Kidney (tissue), 14 donors: ENCODE measurements around the gene MEGF10. TPM values are rescaled to one million over a fixed set of nuclear protein-coding genes. Genes with fewer than 3 reads are reported as not detected.
"Not testable (repeated sequence)": the region's sequence is repeated elsewhere in the genome, so short reads cannot be mapped to it uniquely, and the experiment has no call there.

ENCODE experiments used
- DNase-seq, 5 donors: peaks; one replicate each; pipeline ENCODE4 v3.0.0-alpha.2; 2013 to 2020
- FAIRE-seq: peaks from 2 replicates; lab custom pipeline; 2012; peaks lifted over from hg19 to GRCh38; lab: Jason Lieb, UNC
- H3K27ac ChIP-seq, 2 donors: one replicate each; pipeline ENCODE4 v1.7.0; 2013; ENCODE audit warnings: low read depth in 2 of 2, low read length in 2 of 2, inconsistent platforms in 1 of 2
- H3K27me3 ChIP-seq: one replicate; pipeline ENCODE4 v1.7.1; 2013; ENCODE audit warnings: low read length, inconsistent platforms; ENCODE audit not compliant: control insufficient read depth, insufficient read depth
- H3K36me3 ChIP-seq, 3 donors: one replicate each; pipeline versions ENCODE4 v1.7.0 to v1.7.1; 2013; ENCODE audit warnings: low read length in 3 of 3, control low read depth in 1 of 3, inconsistent platforms in 1 of 3; ENCODE audit not compliant: insufficient read depth in 3 of 3, control insufficient read depth in 2 of 3
- H3K4me1 ChIP-seq, 3 donors: one replicate each; pipeline versions ENCODE4 v1.7.0 to v1.7.1; 2013; ENCODE audit warnings: low read length in 3 of 3, inconsistent platforms in 1 of 3, low read depth in 1 of 3; ENCODE audit not compliant: control insufficient read depth in 2 of 3, insufficient read depth in 2 of 3
- H3K4me3 ChIP-seq, 3 donors: one replicate each; pipeline versions ENCODE4 v1.7.0 to v1.8.1; 2013; ENCODE audit warnings: low read length in 3 of 3, control low read depth in 1 of 3, inconsistent platforms in 1 of 3
- H3K9ac ChIP-seq, 3 donors: one replicate each; pipeline versions ENCODE4 v1.7.0 to v1.7.1; 2013; ENCODE audit warnings: low read length in 3 of 3, control low read depth in 1 of 3, inconsistent platforms in 1 of 3
- H3K9me3 ChIP-seq, 3 donors: one replicate each; pipeline versions ENCODE4 v1.7.0 to v1.7.1; 2013; ENCODE audit warnings: low read length in 3 of 3, control low read depth in 1 of 3, inconsistent platforms in 1 of 3; ENCODE audit not compliant: control insufficient read depth in 2 of 3, insufficient read depth in 1 of 3
- intact Hi-C: fragments of 100-400 bp; cut with DNase I; formaldehyde crosslinking; loops from one replicate; pipeline ENCODE4 v1.11.1; 2022
- polyA plus RNA-seq: library from polyadenylated mRNA; stranded (reverse); fragments of 350-450 nt; fragmentation: Illumina TruSeq; extraction: RNeasy Lipid Tissue Mini Kit (QIAGEN cat#74804); gene quantifications from one replicate; pipeline ENCODE4 v1.2.3, GENCODE V29; 2014; ENCODE audit warnings: low read depth, low replicate concordance; ENCODE audit not compliant: insufficient read depth
- total RNA-seq: library from RNA; stranded (reverse); fragmentation: NEBNext Ultra II Directional; extraction: Animal tissue kit (Norgen Biotek cat#: 25700); gene quantifications from one replicate; pipeline ENCODE4 v1.2.1, GENCODE V29; 2021
- TF ChIP-seq, protein P1 (sequence below): IDR thresholded peaks from 3 replicates; pipeline ENCODE4 v1.5.1; 2012; ENCODE audit warnings: mild to moderate bottlenecking, moderate library complexity, borderline replicate concordance; ENCODE audit not compliant: insufficient read depth; ENCODE audit errors: extremely low read depth
- donor health status: control.
- donor health status: control.
- donor health status: control.
- donor health status: control.
- donor health status: control.
- donor health status: DM: yes; HTN: yes; CAD: no.
- donor health status: Normal renal cell carcinoma (clear cell type).

Gene MEGF10
- total and polyA plus RNA-seq, 2 donors from 2014 or later: 0.09 to 0.25 TPM

DNA sequence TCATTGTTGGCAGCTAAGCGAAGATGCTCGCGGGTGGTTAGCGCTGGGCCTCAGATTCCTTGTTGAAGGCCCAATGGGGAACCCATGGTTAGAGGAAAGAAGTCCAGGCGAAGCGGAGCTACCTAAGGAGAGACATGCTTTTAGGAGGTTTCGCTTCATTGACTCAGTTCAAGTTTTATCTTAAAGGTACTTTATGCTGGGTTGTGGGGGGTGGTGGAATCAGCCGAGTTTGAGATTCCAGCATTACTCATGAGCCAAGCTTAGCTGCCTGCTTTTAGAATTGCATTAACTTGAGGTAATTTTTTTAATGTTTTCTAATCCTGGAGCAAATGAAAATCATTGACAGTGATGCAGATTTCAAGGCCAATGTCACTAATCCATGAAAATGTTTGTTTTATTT is 16.1 kb downstream of the MEGF10 start:
- Histone ChIP-seq H3K9ac (no peak overlapping the region), H3K4me3 (no peak overlapping the region), H3K36me3 (no peaks in the 10 kb centered on the region), H3K9me3 (no peaks in the 10 kb centered on the region), H3K4me1 (no peaks in the 10 kb centered on the region), H3K27ac (no peak overlapping the region), H3K27me3 (no peaks in the 10 kb centered on the region)
- FAIRE-seq: no peak
- TF ChIP-seq, protein P1, sequence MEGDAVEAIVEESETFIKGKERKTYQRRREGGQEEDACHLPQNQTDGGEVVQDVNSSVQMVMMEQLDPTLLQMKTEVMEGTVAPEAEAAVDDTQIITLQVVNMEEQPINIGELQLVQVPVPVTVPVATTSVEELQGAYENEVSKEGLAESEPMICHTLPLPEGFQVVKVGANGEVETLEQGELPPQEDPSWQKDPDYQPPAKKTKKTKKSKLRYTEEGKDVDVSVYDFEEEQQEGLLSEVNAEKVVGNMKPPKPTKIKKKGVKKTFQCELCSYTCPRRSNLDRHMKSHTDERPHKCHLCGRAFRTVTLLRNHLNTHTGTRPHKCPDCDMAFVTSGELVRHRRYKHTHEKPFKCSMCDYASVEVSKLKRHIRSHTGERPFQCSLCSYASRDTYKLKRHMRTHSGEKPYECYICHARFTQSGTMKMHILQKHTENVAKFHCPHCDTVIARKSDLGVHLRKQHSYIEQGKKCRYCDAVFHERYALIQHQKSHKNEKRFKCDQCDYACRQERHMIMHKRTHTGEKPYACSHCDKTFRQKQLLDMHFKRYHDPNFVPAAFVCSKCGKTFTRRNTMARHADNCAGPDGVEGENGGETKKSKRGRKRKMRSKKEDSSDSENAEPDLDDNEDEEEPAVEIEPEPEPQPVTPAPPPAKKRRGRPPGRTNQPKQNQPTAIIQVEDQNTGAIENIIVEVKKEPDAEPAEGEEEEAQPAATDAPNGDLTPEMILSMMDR: no peak
- peak in 1 of 5 donors; percentile 4 for DNase-seq
- intact Hi-C loops: no loop called here

DNA sequence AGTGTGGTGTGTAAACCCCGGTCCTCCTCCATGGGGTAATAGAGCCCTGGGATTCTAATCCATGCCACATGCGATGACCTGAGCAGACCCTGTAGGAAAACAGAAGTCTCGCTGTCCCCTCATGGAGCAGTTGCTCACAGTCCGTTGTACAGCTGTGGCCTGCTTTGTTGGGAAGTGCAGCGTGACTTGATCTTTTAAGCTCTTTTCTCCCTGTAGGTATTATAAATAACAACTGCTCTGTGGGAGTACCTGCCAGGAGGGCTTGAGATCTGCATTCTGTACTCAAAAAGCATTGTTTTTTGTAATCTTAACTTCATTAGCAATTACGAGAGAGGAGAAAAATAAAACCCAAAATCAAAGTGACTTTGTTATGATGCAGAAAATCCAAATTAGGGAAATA is 17.3 kb downstream of the MEGF10 start:
- intact Hi-C loops: no loop called here
- DNase-seq (peak in 1 of 5 donors; percentile 2), FAIRE-seq (no peak)
- TF ChIP-seq, protein P1: no peak
- Histone ChIP-seq H3K36me3 (no peaks in the 10 kb centered on the region), H3K9me3 (no peaks in the 10 kb centered on the region), H3K9ac (no peak overlapping the region), H3K27ac (no peak overlapping the region), H3K4me3 (no peak overlapping the region), H3K27me3 (no peaks in the 10 kb centered on the region), H3K4me1 (no peaks in the 10 kb centered on the region)

DNA sequence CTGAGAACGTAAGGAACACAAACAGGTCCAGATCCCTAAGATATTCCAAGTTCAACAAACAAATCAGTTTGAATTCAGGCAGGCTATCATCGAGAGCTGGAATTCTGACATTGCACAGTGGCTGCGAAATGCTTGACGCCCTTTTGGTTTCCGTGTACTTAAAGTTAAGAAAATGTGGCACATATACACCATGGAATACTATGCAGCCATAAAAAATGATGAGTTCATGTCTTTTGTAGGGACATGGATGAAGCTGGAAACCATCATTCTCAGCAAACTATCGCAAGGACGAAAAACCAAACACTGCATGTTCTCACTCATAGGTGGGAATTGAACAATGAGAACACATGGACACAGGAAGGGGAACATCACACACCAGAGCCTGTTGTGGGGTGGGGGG is 17.7 kb downstream of the MEGF10 start:
- DNase-seq, H3K27me3 ChIP-seq, H3K9me3 ChIP-seq, H3K36me3 ChIP-seq, FAIRE-seq, H3K4me1 ChIP-seq, H3K4me3 ChIP-seq, H3K27ac ChIP-seq, intact Hi-C loops, H3K9ac ChIP-seq: not testable (repeated sequence)

DNA sequence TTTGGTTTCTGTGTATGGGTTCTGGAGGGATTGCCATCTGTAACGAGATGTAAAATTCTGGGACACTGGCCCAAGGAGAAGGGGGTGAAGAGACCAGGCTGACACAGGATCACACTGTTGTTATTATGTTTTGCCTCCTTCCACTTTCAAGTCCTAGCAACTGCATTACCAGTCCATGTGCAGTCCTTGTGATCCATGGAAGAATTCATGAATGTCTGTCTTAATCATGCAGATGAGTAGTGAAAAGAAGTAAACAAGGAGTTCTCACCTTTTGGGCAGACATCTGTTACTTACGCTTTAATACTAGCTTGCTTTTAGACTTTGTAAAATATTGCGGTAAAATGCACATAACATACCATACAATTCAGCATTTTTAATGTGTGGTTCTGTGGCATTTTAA is 18.3 kb downstream of the MEGF10 start:
- H3K27me3 ChIP-seq: no peaks in the 10 kb centered on the region
- no peaks in the 10 kb centered on the region for H3K36me3 ChIP-seq
- no peak overlapping the region for H3K27ac ChIP-seq
- TF ChIP-seq, protein P1: no peak
- intact Hi-C loops: no loop called here
- FAIRE-seq (no peak), DNase-seq (no peak)
- H3K9ac ChIP-seq: no peak overlapping the region
- H3K4me3 ChIP-seq: no peak overlapping the region
- H3K9me3 ChIP-seq: no peaks in the 10 kb centered on the region
- H3K4me1 ChIP-seq: no peaks in the 10 kb centered on the region
